Measurements from ENCODE around the gene PCSK9.
"Not testable (repeated sequence)": the region's sequence is repeated elsewhere in the genome, so short reads cannot be mapped to it uniquely, and the experiment has no call there.

Gene PCSK9

GRCh38 chr1:55005351-55006140 is 33.8 kb upstream of the PCSK9 start:
- no peak for DNase-seq
- in situ Hi-C loops (cut with HindIII; ENCODE audit: low pct_ligation_motif_present, low pct_unique_long_range_greater_than_20kb, low sequenced_read_pairs) = no loop called here

- DNase-seq = no peak
- in situ Hi-C loops (cut with HindIII; ENCODE audit: low pct_ligation_motif_present, low pct_unique_long_range_greater_than_20kb, low sequenced_read_pairs) = no loop called here
These were observed 32.4 kb upstream of the PCSK9 start for GRCh38 chr1:55006931-55007330.

GRCh38 chr1:55007625-55008024 is 31.7 kb upstream of the PCSK9 start:
- in situ Hi-C loops (cut with HindIII; ENCODE audit: low pct_ligation_motif_present, low pct_unique_long_range_greater_than_20kb, low sequenced_read_pairs) = no loop called here
- peak; percentile 33 for DNase-seq

GRCh38 chr1:55010194-55010886 is 29.0 kb upstream of the PCSK9 start:
- in situ Hi-C loops (cut with HindIII; ENCODE audit: low pct_ligation_motif_present, low pct_unique_long_range_greater_than_20kb, low sequenced_read_pairs) = no loop called here
- no peak for DNase-seq

GRCh38 chr1:55010887-55011217 is 28.5 kb upstream of the PCSK9 start:
- in situ Hi-C loops (cut with HindIII; ENCODE audit: low pct_ligation_motif_present, low pct_unique_long_range_greater_than_20kb, low sequenced_read_pairs) = no loop called here
- DNase-seq = no peak

GRCh38 chr1:55012661-55013060 is 26.7 kb upstream of the PCSK9 start:
- no peak for DNase-seq
- in situ Hi-C loops (cut with HindIII; ENCODE audit: low pct_ligation_motif_present, low pct_unique_long_range_greater_than_20kb, low sequenced_read_pairs) = no loop called here

- in situ Hi-C loops (cut with HindIII; ENCODE audit: low pct_ligation_motif_present, low pct_unique_long_range_greater_than_20kb, low sequenced_read_pairs) = no loop called here
- DNase-seq = no peak
These were observed 24.2 kb upstream of the PCSK9 start for GRCh38 chr1:55015123-55015522.

- no peak for DNase-seq
- in situ Hi-C loops (cut with HindIII; ENCODE audit: low pct_ligation_motif_present, low pct_unique_long_range_greater_than_20kb, low sequenced_read_pairs) = no loop called here
These were observed 23.4 kb upstream of the PCSK9 start for GRCh38 chr1:55015731-55016620.

- DNase-seq = no peak
- in situ Hi-C loops (cut with HindIII; ENCODE audit: low pct_ligation_motif_present, low pct_unique_long_range_greater_than_20kb, low sequenced_read_pairs) = no loop called here
These were observed 21.0 kb upstream of the PCSK9 start for GRCh38 chr1:55018395-55018794.

GRCh38 chr1:55021942-55022546 is 17.3 kb upstream of the PCSK9 start:
- DNase-seq = peak; percentile 92
- in situ Hi-C loops (cut with HindIII; ENCODE audit: low pct_ligation_motif_present, low pct_unique_long_range_greater_than_20kb, low sequenced_read_pairs) = no loop called here

GRCh38 chr1:55024163-55024562 is 15.2 kb upstream of the PCSK9 start:
- DNase-seq; in situ Hi-C loops (cut with HindIII; ENCODE audit: low pct_ligation_motif_present, low pct_unique_long_range_greater_than_20kb, low sequenced_read_pairs): not testable (repeated sequence)

GRCh38 chr1:55026682-55027081 is 12.7 kb upstream of the PCSK9 start:
- in situ Hi-C loops (cut with HindIII; ENCODE audit: low pct_ligation_motif_present, low pct_unique_long_range_greater_than_20kb, low sequenced_read_pairs); DNase-seq: not testable (repeated sequence)

- in situ Hi-C loops (cut with HindIII; ENCODE audit: low pct_ligation_motif_present, low pct_unique_long_range_greater_than_20kb, low sequenced_read_pairs); DNase-seq: not testable (repeated sequence)
These were observed 8.2 kb upstream of the PCSK9 start for GRCh38 chr1:55031098-55031497.

- in situ Hi-C loops (cut with HindIII; ENCODE audit: low pct_ligation_motif_present, low pct_unique_long_range_greater_than_20kb, low sequenced_read_pairs) = no loop called here
- DNase-seq = no peak
These were observed 6.1 kb upstream of the PCSK9 start for GRCh38 chr1:55033265-55033614.

GRCh38 chr1:55034476-55035133 is 4.7 kb upstream of the PCSK9 start:
- in situ Hi-C loops (cut with HindIII; ENCODE audit: low pct_ligation_motif_present, low pct_unique_long_range_greater_than_20kb, low sequenced_read_pairs) = no loop called here
- no peak for DNase-seq

GRCh38 chr1:55035904-55036303 is 3.4 kb upstream of the PCSK9 start:
- no peak for DNase-seq
- in situ Hi-C loops (cut with HindIII; ENCODE audit: low pct_ligation_motif_present, low pct_unique_long_range_greater_than_20kb, low sequenced_read_pairs) = no loop called here

GRCh38 chr1:55037733-55038551 is 1.4 kb upstream of the PCSK9 start:
- in situ Hi-C loops (cut with HindIII; ENCODE audit: low pct_ligation_motif_present, low pct_unique_long_range_greater_than_20kb, low sequenced_read_pairs) = no loop called here
- no peak for DNase-seq

GRCh38 chr1:55038552-55038838 is 853 bp upstream of the PCSK9 start:
- in situ Hi-C loops (cut with HindIII; ENCODE audit: low pct_ligation_motif_present, low pct_unique_long_range_greater_than_20kb, low sequenced_read_pairs) = no loop called here
- no peak for DNase-seq
